Hepatocyte (in vitro differentiated cells): Measurements from ENCODE around the gene S100P.

Experiments used
- CTCF ChIP-seq: fragments of 200-600 bp; sonication (generic); IDR thresholded peaks from 2 replicates; pipeline ENCODE4 v1.5.1; 2016; ENCODE audit warnings: antibody characterized with exemption, mild to moderate bottlenecking; ENCODE audit not compliant: poor library complexity
- EZH2 ChIP-seq: fragments of 200-600 bp; sonication (generic); IDR thresholded peaks from 2 replicates; pipeline ENCODE4 v1.6.1; 2016; ENCODE audit warnings: antibody characterized with exemption, mild to moderate bottlenecking, borderline replicate concordance

- TF ChIP-seq CTCF (no peak), EZH2 (no peak)
These were observed 5.7 kb downstream of the S100P start for GRCh38 chr4:6699388-6699787.
